H1 (cell line): ENCODE measurements around the gene SLC26A11. TPM values are rescaled to one million over a fixed set of nuclear protein-coding genes. Genes with fewer than 3 reads are reported as not detected.

Experiments
- CTCF ChIA-PET: fragments of 300-600 bp; sonication (Branson Sonifier 250); formaldehyde crosslinking; loops from one replicate; lab custom pipeline; 2021; ENCODE audit not compliant: partially characterized antibody; lab: Charles Lee
- POLR2A ChIA-PET: fragments of 300-600 bp; sonication (Branson Sonifier 250); formaldehyde crosslinking; loops from one replicate; lab custom pipeline; 2021; ENCODE audit warnings: inconsistent platforms; ENCODE audit not compliant: partially characterized antibody; lab: Charles Lee
- DNase-seq, 2 experiments: peaks; one replicate each; pipeline versions ENCODE4 v3.0.0 to v3.0.0-alpha.2; 2010 to 2022; ENCODE audit warnings: low spot score in 2 of 2, low read depth in 1 of 2, mixed read lengths in 1 of 2
- FAIRE-seq: peaks from 2 replicates; lab custom pipeline; 2011; peaks lifted over from hg19 to GRCh38; lab: Jason Lieb, UNC
- H2AFZ ChIP-seq: 2 replicates; pipeline ENCODE4 v1.8.1; 2012; ENCODE audit warnings: low read length, inconsistent platforms
- H2AK5ac ChIP-seq: 2 replicates; pipeline ENCODE4 v1.6.1; 2013; ENCODE audit warnings: low read depth, low read length
- H2BK120ac ChIP-seq: replicated peaks from 2 replicates; pipeline ENCODE3; 2013; ENCODE audit warnings: low read depth, low read length, inconsistent platforms
- H2BK12ac ChIP-seq: 2 replicates; pipeline ENCODE4 v1.6.1; 2013; ENCODE audit warnings: low read depth, low read length
- H2BK15ac ChIP-seq: 2 replicates; pipeline ENCODE4 v1.6.1; 2013; ENCODE audit warnings: low read length
- H2BK20ac ChIP-seq: 2 replicates; pipeline ENCODE4 v1.6.1; 2013; ENCODE audit warnings: low read length
- H2BK5ac ChIP-seq: 2 replicates; pipeline ENCODE4 v1.6.1; 2013; ENCODE audit warnings: low read depth, low read length
- H3K14ac ChIP-seq: 2 replicates; pipeline ENCODE4 v1.6.1; 2013; ENCODE audit warnings: inconsistent platforms; ENCODE audit not compliant: insufficient read length
- H3K18ac ChIP-seq: 2 replicates; pipeline ENCODE4 v1.6.1; 2013; ENCODE audit warnings: low read length; ENCODE audit errors: extremely low read depth
- H3K23ac ChIP-seq: 2 replicates; pipeline ENCODE4 v1.6.1; 2013; ENCODE audit warnings: inconsistent platforms; ENCODE audit not compliant: insufficient read length
- H3K23me2 ChIP-seq: 2 replicates; pipeline ENCODE4 v1.6.1; 2013; ENCODE audit warnings: low read depth, low read length
- H3K27ac ChIP-seq: 2 replicates; pipeline ENCODE4 v1.6.1; 2011; ENCODE audit warnings: low read depth, low read length, inconsistent platforms
- H3K27me3 ChIP-seq, 4 experiments: replicated peaks in 1 of 4; 1 replicate in 1 of 4; 2 replicates in 3 of 4; pipeline versions ENCODE4 v1.6.1 to v1.8.1; 2011 to 2013; ENCODE audit warnings: low read length in 3 of 4, mild to moderate bottlenecking in 3 of 4, inconsistent platforms in 2 of 4, mixed read lengths in 2 of 4, moderate library complexity in 1 of 4; ENCODE audit not compliant: control insufficient read depth in 3 of 4, insufficient read depth in 3 of 4; ENCODE audit errors: extremely low read depth in 1 of 4
- H3K36me3 ChIP-seq, 4 experiments: 2 replicates each; pipeline versions ENCODE4 v1.6.1 to v1.8.1; 2011 to 2013; ENCODE audit warnings: mild to moderate bottlenecking in 4 of 4, low read length in 3 of 4, moderate library complexity in 2 of 4, control low read depth in 1 of 4, inconsistent platforms in 1 of 4; ENCODE audit not compliant: insufficient read depth in 4 of 4, control insufficient read depth in 2 of 4
- H3K4ac ChIP-seq: replicated peaks from 2 replicates; pipeline ENCODE3; 2013; ENCODE audit warnings: low read length, low read depth, mixed read lengths, inconsistent platforms; ENCODE audit not compliant: insufficient read length
- H3K4me1 ChIP-seq, 4 experiments: replicated peaks in 1 of 4; 1 replicate in 1 of 4; 2 replicates in 3 of 4; pipeline versions ENCODE4 v1.6.1 to v1.8.1; 2011 to 2013; ENCODE audit warnings: low read length in 3 of 4, inconsistent platforms in 2 of 4, mixed read lengths in 1 of 4; ENCODE audit not compliant: insufficient read depth in 4 of 4, control insufficient read depth in 3 of 4
- H3K4me2 ChIP-seq, 2 experiments: 2 replicates each; pipeline versions ENCODE4 v1.6.1 to v1.8.1; 2011 to 2013; ENCODE audit warnings: low read depth in 2 of 2, low read length in 2 of 2, control low read depth in 1 of 2, inconsistent platforms in 1 of 2, mild to moderate bottlenecking in 1 of 2; ENCODE audit not compliant: insufficient read depth in 1 of 2
- H3K4me3 ChIP-seq, 4 experiments: fragments of 200-600, 300-600 bp in 1 of 4; sonication (generic), shearing (Covaris generic), sonication (Bioruptor Twin) in 1 of 4; 2 replicates each; pipeline versions ENCODE4 v1.5.1 to v1.8.1; 2011 to 2016; ENCODE audit warnings: low read length in 4 of 4, low read depth in 3 of 4, control low read depth in 2 of 4, inconsistent platforms in 2 of 4, mild to moderate bottlenecking in 2 of 4, mixed read lengths in 1 of 4, moderate library complexity in 1 of 4; ENCODE audit not compliant: insufficient read depth in 2 of 4; ENCODE audit errors: extremely low read depth in 1 of 4
- H3K56ac ChIP-seq: replicated peaks from 2 replicates; pipeline ENCODE3; 2013; ENCODE audit warnings: low read depth, mild to moderate bottlenecking, mixed read lengths, low read length, inconsistent platforms; ENCODE audit not compliant: insufficient read length
- H3K79me1 ChIP-seq: 2 replicates; pipeline ENCODE4 v1.6.1; 2013; ENCODE audit warnings: low read depth, low read length, control low read depth
- H3K79me2 ChIP-seq, 2 experiments: 2 replicates each; pipeline versions ENCODE4 v1.6.1 to v1.8.1; 2012 to 2013; ENCODE audit warnings: low read length in 2 of 2, mild to moderate bottlenecking in 2 of 2, inconsistent platforms in 1 of 2; ENCODE audit not compliant: insufficient read depth in 2 of 2, control insufficient read depth in 1 of 2
- H3K9ac ChIP-seq, 4 experiments: replicated peaks in 1 of 4; 1 replicate in 1 of 4; 2 replicates in 3 of 4; pipeline versions ENCODE4 v1.6.1 to v1.8.1; 2011 to 2013; ENCODE audit warnings: low read depth in 3 of 4, low read length in 3 of 4, control low read depth in 2 of 4, mild to moderate bottlenecking in 2 of 4, moderate library complexity in 2 of 4, inconsistent platforms in 1 of 4; ENCODE audit errors: extremely low read depth in 1 of 4
- H3K9me3 ChIP-seq, 2 experiments: 2 replicates each; pipeline versions ENCODE4 v1.6.1 to v1.8.1; 2012 to 2013; ENCODE audit warnings: mild to moderate bottlenecking in 2 of 2, moderate library complexity in 2 of 2, control low read depth in 1 of 2, inconsistent platforms in 1 of 2, low read depth in 1 of 2, low read length in 1 of 2, mixed read lengths in 1 of 2; ENCODE audit not compliant: insufficient read depth in 2 of 2
- H4K20me1 ChIP-seq, 2 experiments: replicated peaks in 1 of 2; 2 replicates each; pipeline versions ENCODE3 to v1.8.1; 2011 to 2013; ENCODE audit warnings: inconsistent platforms in 2 of 2, low read length in 2 of 2, mild to moderate bottlenecking in 1 of 2; ENCODE audit not compliant: insufficient read depth in 2 of 2, control insufficient read depth in 1 of 2
- H4K5ac ChIP-seq: 2 replicates; pipeline ENCODE4 v1.6.1; 2013; ENCODE audit warnings: low read length, low read depth, mixed read lengths, inconsistent platforms; ENCODE audit not compliant: insufficient read length
- H4K8ac ChIP-seq: 2 replicates; pipeline ENCODE4 v1.8.0; 2013; ENCODE audit warnings: mild to moderate bottlenecking, moderate library complexity, low read length, inconsistent platforms; ENCODE audit not compliant: insufficient read depth; ENCODE audit errors: extremely low read depth
- H4K91ac ChIP-seq: replicated peaks from 2 replicates; pipeline ENCODE3; 2013; ENCODE audit warnings: low read length, mixed read lengths, inconsistent platforms; ENCODE audit not compliant: insufficient read length
- CTBP2 ChIP-seq: IDR thresholded peaks from 2 replicates; pipeline ENCODE4 v1.7.0; 2011; ENCODE audit warnings: borderline replicate concordance, mild to moderate bottlenecking, moderate library complexity, mixed read lengths, low read length; ENCODE audit not compliant: insufficient read depth, insufficient read length
- SIRT6 ChIP-seq: IDR thresholded peaks from one replicate; pipeline ENCODE4 v1.7.1; 2012; ENCODE audit warnings: low read length, inconsistent platforms
- TBP ChIP-seq: IDR thresholded peaks from 2 replicates; pipeline ENCODE4 v1.6.1; 2011; ENCODE audit warnings: low read depth, low read length, improper control_type of control experiment
- WGBS, 2 experiments: shearing (Covaris generic) in 1 of 2; methylation state at CpG; one replicate each; pipeline versions ENCODE4 v1.1.6 to v1.1.7; 2013 to 2015; ENCODE audit warnings: low lambda C conversion rate in 2 of 2, mixed read lengths in 2 of 2, inconsistent platforms in 1 of 2, low coverage in 1 of 2, missing lambda C conversion rate in 1 of 2; ENCODE audit not compliant: insufficient replicate concordance in 2 of 2, insufficient coverage in 1 of 2, insufficient read length in 1 of 2; ENCODE audit errors: extremely low coverage in 1 of 2, missing lambda C conversion rate in 1 of 2; 5-methylcytosine and 5-hydroxymethylcytosine counted together
- polyA plus RNA-seq, 7 experiments: library from polyadenylated mRNA; depleted of rRNA in 3 of 7; stranded (reverse) in 5 of 7; unstranded in 2 of 7; fragments of >200 nt in 5 of 7; fragments of 200-250 nt in 2 of 7; gene quantifications; 1 replicate in 5 of 7; 2 replicates in 1 of 7; 4 replicates in 1 of 7; pipeline versions ENCODE4 v1.2.1 to v1.2.3, GENCODE V29; 2011 to 2013; ENCODE audit warnings: missing spikeins in 2 of 7, mixed read lengths in 2 of 7
- total RNA-seq: library from RNA; stranded (reverse); fragmentation: NEBNext Ultra II Directional; extraction: Animal tissue kit (Norgen Biotek cat#: 25700); gene quantifications from 2 replicates; pipeline ENCODE4 v1.2.1, GENCODE V29; 2021

Gene SLC26A11
- total and polyA plus RNA-seq, 2 of the 8 experiments (the other 6 are each of a cell fraction or from before 2014, with no cell fraction given) = 15.5 to 25.9 TPM

DNA sequence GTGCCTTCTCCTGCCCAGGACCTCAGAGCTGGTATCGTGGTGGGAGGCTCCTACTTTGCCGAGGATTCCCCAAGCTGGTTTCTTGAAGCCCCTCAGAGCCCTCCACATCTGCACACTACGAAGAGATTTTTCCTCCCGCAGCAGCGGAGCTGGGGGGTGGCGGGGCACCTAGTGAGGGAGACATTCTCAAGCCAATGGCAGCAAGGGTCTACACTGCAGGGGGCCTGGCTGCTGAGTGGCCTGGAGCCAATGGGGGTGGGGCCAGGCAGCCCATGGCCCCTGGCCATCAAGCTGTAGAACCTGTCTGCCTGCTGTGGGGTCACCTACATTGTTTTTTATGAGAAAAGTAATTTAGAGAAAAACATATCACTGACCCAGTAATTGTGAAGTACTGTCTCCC is 5.0 kb downstream of the SLC26A11 start:
- H2AFZ ChIP-seq = no peak overlapping the region
- H4K91ac ChIP-seq = no peak overlapping the region
- no peaks in the 10 kb centered on the region for H3K36me3 ChIP-seq
- no peak overlapping the region for H2BK120ac ChIP-seq
- DNase-seq = no peak
- CTCF ChIA-PET = interaction anchor here (0.6 to 3.5 kb wide), 10 partner anchors 12 to 1138 kb away, joined by 3 to 20 read pairs (median 3); no protein-coding TSS in a partner anchor
- no peak overlapping the region for H3K4ac ChIP-seq
- H2BK5ac ChIP-seq = no peak overlapping the region; the same call in 1 of the 2 replicates
- H2BK12ac ChIP-seq = no peak overlapping the region; the same call in 1 of the 2 replicates
- no peak overlapping the region for H3K56ac ChIP-seq
- no peak overlapping the region for H3K18ac ChIP-seq
- no peaks in the 10 kb centered on the region for H3K9me3 ChIP-seq
- peaks cover 2% of the 10 kb centered on the region; the same call in 1 of the 2 replicates for H3K79me1 ChIP-seq
- peak overlapping the region in 1 of 4 experiments; percentile 8; a peak in 1 of 8 replicates for H3K4me3 ChIP-seq
- H3K4me1 ChIP-seq = peaks cover 0 to 19% (median 6%) of the 10 kb centered on the region in 4 experiments; a peak in 6 of 7 replicates
- peaks cover 2% of the 10 kb centered on the region in 2 experiments for H4K20me1 ChIP-seq
- H2AK5ac ChIP-seq = no peak overlapping the region
- no peak overlapping the region for H3K14ac ChIP-seq
- no peaks in the 10 kb centered on the region; a peak in 1 of 7 replicates for H3K27me3 ChIP-seq
- no peak overlapping the region for H3K27ac ChIP-seq
- H3K23ac ChIP-seq = no peak overlapping the region
- H3K4me2 ChIP-seq = peak overlapping the region; percentile 40 to 48; a peak in 2 of 4 replicates
- no peak overlapping the region for H3K9ac ChIP-seq
- no peak for FAIRE-seq
- WGBS, 2 experiments = 71% methylated on average over 6 of the region's 6 CpGs; no CpG with 5 or more reads in 1 of the 2 experiments
- no peak overlapping the region for H2BK15ac ChIP-seq
- H3K79me2 ChIP-seq = no peaks in the 10 kb centered on the region
- H4K5ac ChIP-seq = no peak overlapping the region
- H3K23me2 ChIP-seq = peaks cover 6% of the 10 kb centered on the region; the same call in 1 of the 2 replicates
- H4K8ac ChIP-seq = no peak overlapping the region
- no peak overlapping the region for H2BK20ac ChIP-seq
- POLR2A ChIA-PET = interaction anchor here (1.2 to 4.6 kb wide), 7 partner anchors 11 to 36 kb away, joined by 3 to 19 read pairs (median 6); partner anchors contain the start of gene RNF213
- no peak for TF ChIP-seq SIRT6
- TF ChIP-seq TBP = no peak
- TF ChIP-seq CTBP2 = no peak
